ENCODE data around the gene SNUPN.
"Not testable (repeated sequence)": the region's sequence is repeated elsewhere in the genome, so short reads cannot be mapped to it uniquely, and the experiment has no call there.

The SNUPN gene

DNA sequence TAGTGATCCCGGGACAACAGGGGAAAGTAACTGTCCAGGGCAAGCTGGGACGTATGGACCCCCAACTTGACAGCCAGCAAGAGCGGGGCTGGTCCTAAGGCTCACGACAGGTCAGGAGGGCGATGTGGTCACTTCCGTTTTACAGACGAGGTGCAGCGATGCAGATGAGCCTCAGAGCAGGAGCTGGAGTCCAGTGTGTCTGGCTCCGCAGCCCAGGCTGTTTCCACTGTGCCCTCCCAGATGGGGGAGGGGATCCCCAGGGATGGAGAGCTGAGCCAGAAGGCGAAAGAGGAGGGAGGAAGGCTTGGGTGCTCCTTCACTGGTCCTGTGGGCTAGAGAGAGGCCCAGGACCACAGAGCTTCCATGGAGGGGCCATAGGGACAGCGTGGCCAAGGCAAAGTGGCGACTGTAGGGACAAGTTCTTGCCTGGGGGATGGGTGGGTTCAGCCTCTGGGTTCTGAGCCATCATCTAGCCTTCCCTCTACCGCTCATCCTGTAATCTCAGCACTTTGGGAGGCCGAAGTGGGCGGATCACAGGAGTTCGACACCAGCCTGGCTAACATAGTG is 27.9 kb upstream of the SNUPN start:
- no peak for DNase-seq

DNA sequence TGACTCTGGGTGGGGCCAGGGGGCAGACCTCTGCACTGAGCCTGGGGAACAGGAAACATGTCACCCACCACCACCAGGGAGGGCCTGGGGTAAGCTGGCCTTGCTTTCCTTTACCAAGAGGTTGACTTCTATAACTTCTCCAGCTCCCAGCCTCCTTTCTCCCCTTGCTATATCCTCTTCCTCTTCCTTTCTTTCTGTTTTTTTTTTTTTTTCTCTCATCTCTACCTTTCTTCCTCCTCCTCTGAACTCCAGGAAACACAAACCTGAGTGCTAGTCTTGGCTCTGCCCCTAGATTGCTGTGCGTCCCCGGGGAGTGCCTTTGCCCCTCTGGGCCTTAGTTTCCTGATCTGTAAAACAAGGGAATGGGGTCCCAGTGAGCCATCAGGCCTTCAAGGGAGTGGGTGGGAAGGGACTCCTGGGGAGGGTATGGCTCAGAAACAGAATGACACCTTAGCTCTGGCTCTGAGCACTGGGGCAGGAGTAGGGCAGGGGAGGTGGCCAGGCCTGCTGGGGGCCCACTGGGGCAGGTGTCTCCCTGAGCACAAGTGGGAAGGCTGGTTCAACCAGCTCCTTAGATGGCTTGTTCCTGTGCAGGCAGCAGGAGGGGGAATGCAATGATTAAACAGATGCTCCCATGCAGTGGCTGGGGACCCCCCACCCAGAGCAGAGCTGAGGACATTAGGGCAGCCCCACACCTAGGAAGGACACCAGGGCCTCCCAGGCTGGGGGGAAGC is 26.5 kb upstream of the SNUPN start:
- DNase-seq: no peak

DNA sequence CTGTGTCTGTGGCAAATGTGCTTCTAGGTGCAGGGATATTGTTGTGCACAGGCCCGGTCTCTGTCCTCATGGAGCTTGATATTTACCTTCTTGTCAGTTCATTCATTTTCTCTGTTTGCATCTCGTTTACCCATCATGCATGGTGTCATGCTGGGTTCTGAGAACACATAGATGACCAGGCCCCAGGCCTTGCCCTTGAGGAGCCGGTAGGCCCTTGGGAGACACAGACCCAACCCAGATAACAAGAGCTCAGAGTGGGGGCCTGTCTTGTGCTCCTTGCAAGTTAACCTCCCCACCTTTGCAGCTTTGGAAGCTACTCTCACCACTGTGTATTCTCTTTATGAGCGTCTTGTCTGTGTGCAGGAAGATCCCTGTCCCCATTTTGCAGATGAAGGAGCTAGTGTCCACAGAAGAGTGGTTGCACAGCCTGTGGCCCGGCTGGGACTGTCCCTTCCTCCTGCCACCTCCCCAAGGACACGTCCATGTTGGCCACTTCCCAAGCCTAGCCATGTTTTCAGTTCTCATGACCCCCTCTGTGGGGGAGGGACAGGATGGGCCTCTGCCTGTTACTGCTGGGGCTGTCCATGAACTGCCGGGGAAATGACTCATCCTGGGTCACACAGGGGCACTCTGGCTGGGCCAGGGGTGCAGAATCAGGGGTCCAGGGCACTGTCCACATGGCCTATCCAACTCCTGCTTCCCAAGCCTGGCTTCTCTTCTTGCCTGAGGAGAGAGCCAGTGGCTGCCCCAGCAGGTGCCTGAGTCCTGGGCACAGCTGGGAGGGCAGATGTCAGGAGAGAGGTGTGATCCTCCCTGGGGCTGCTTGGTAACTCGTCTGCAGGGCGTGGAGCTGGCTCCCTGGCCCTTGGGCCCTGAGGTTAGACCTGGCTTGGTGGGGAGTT is 25.6 kb upstream of the SNUPN start:
- no peak for DNase-seq

DNA sequence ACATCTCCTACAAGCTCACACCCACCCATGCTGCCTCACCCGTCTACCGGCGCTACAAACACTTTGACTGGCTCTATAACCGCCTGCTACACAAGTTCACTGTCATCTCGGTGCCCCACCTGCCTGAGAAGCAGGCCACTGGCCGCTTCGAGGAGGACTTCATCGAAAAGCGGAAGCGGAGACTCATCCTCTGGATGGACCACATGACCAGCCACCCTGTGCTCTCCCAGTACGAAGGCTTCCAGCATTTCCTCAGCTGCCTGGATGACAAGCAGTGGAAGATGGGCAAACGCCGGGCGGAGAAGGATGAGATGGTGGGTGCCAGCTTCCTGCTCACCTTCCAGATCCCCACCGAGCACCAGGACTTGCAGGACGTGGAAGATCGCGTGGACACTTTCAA is 24.3 kb upstream of the SNUPN start:
- no peak for DNase-seq

DNA sequence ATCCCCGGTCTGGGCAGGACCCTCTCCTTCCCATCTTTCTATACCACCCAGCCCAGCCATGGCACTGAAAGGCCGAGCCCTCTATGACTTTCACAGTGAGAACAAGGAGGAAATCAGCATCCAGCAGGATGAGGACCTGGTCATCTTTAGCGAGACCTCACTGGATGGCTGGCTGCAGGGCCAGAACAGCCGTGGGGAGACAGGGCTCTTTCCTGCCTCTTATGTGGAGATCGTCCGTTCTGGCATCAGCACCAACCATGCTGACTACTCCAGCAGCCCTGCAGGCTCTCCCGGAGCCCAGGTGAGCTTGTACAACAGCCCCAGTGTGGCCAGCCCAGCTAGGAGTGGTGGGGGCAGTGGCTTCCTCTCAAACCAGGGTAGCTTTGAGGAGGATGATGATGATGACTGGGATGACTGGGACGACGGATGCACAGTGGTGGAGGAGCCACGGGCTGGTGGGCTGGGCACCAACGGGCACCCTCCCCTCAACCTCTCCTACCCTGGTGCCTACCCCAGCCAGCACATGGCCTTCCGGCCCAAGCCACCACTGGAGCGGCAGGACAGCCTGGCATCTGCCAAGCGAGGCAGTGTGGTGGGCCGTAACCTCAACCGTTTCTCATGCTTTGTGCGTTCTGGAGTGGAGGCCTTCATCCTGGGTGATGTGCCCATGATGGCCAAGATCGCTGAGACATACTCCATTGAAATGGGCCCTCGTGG is 23.7 kb upstream of the SNUPN start:
- no peak for DNase-seq

DNA sequence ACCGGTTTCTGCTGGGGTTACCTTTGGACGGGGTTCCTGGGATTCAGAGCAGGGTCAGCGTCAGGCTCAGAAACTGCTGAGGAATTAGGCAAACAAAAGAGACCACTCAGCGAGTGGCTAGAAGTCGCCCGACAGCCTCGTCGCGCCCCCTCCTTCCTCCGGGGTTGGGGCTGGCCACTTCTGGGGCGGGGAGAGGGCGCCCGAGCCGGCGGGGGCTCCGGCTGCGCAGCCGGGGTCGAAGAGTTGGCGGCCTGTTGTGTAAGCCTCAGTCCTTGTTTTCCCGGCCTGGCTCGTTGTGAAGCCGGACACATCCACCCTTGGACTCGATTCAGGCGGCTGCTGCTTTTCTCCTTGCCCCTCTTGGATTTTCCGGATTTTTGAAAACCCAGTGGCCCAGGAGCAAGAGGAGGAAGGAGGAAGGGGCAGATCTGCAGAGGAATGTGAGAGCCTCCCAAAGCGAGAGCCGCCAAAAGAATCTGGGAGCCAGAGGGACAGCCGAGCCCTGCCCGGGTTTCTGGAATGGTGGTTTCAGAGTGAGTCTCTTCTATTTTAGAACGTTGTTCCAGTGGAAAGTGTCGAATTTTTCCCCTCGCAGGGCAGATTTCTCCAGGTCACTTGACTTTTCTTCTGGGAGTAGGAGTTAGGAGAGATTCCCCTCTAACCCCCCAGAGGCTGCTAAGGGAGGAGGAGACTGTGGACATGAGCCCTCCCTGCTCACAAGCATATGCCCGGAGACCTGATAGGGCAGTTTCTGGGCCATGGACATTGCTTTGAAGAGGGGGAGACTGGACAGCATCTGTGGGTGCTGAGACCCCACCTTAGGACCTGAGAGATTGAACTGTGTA is 22.9 kb upstream of the SNUPN start:
- DNase-seq: no peak

DNA sequence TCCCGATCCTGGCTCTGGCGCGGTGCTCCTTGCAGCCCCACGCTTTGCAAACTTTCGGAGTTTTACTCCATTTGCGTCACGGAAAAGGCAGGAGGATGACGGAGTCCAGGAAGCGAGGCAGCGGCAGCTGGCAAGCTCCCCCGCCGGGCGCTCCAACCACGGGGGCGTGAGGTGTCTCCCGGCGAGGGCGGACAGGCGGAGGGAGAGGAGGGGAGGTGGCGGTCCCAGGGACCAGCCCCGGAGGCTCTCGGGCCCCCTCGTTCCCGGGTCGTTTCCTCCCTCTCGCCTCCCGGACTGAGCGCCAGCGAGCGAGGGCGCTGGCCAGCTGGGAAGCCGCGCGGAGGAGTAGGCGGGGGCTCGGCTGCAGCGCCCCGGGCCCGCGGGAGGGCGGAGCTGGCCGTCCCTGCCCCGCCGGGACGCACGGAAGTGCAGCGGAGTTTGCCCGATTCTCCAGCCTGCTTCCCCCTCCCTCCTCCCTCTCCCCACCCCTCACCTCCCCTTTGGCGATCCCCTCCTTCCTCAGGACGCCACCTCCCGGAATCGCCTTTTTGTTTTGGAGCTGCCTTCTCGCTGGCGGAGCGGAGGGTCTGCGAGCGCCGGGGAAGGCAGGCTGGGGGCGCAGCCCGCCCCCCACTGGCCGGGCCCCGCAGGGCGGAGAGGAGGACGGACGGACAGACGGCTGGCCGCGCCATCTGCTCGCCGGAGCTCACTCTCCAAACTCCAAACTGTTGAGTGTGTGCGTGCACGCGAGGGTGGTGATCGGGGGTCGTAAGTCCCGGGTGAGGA is 22.0 kb upstream of the SNUPN start, which contains the start of gene SNX33:
Gene SNX33 (plus strand): TSS at position 543 of the 786 bp plus-strand sequence. CDS start 1,191 bp downstream, outside the sequence.
- peak; percentile 29 to 82 for DNase-seq

DNA sequence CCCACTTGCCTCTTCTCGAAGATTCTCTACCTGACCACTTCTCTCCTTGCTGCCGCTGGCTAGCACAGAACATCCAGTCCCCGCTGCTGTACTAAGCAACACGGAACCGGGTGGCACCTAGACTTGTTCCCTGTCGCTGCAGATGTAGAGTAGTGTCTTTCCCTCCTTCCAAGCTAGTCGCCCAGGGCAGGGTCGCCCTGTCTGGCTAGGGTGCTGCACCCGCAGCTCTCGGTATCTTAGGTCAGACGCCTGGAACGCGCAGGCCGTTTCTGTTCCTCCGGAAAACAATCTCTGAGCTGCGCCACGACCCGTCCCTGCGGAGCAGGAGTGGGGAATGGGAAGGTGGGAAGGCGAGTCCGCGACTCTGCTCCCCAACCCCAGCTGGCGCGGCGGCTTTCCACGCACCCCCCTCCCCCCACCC is 21.4 kb upstream of the SNUPN start:
- no peak for DNase-seq

DNA sequence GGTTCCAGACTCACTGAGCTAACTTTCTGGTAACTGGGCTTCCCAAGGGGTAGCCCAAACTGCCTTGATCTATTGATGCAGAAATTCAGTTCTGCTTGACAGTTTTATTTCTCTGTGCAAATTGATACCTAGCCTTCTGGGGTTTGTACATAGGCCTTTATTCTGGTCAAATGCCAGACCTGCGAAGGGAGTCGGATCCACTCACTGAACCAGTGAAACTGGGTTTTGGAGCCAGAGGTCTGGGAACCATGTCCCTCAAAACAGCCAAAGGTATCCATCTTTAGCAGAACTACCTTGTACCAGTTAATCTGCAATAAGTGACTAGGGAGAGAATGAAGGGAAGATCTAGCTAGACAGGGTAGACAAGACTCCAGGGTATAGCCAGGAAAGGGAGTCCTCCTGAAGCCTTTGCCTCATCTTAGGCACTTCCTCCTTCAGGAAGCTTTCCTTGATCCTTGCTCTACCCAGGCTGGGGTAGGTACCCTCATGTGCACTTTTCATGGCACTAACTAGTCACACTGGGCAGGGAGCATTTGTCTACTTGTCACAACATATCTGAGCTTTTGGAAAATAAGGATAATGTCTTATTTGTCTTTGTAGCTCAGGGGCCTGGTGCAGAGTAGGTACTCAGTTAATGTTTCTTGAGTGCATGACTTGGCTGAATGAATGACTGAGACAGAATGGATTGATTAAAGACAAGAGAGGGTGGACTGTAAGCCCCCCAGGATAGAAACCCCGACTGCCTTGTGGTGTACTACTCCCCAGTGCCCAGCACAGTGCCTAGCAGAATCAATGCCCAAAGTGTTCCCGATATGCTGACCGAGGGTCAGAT is 20.8 kb upstream of the SNUPN start:
- no peak for DNase-seq

DNA sequence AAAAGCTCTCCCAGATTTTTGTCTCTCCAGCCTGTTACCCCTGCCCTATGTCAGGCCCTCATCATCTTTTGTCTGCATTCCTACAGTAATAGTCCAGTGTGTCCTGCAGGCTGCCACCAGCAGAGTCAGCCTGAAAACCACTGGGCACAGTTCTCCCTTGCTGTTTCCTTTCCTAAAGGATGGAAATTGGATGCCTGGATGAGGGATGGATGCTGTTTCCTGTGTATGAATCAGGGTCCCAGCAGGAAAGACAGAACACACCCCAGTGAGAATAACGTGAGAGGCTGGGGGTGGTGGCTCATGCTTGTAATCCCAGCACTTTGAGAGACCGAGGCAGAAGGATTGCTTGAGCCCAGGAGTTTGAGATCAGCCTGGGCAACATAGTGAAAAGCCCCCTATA is 18.9 kb upstream of the SNUPN start:
- DNase-seq: no peak

DNA sequence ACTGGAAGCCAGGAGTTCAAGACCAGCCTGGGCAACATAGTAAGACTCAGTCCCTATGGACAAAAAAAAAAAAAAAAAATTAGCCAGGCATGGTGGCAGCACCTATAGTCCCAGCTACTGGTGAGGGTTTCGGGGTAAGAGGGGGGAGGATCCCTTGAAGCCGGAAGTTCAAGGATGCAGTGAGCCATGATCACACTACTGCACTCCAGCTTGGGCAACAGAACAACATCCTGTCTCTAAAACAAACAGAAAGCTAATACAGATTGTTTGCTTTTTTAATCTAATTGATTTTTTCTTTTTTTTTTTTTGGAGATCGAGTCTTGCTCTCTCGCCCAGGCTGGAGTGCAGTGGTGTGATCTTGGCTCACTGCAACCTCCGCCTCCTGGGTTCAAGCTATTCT is 16.1 kb upstream of the SNUPN start:
- no peak for DNase-seq

DNA sequence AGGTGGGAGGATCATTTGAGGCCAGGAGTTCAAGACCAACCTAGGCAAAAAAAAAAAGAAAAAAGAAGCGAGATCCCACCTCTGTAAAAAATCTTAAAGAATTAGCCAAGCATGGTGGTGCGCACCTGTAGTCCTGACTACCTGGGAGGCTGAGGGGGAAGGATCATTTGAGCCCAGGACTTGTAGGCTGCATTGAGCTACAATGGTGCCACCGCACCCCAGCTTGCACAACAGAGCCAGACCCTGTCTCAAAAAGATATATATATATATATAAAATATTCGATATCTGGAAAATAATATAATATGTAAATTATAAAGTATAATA is 15.6 kb upstream of the SNUPN start:
- no peak for DNase-seq

DNA sequence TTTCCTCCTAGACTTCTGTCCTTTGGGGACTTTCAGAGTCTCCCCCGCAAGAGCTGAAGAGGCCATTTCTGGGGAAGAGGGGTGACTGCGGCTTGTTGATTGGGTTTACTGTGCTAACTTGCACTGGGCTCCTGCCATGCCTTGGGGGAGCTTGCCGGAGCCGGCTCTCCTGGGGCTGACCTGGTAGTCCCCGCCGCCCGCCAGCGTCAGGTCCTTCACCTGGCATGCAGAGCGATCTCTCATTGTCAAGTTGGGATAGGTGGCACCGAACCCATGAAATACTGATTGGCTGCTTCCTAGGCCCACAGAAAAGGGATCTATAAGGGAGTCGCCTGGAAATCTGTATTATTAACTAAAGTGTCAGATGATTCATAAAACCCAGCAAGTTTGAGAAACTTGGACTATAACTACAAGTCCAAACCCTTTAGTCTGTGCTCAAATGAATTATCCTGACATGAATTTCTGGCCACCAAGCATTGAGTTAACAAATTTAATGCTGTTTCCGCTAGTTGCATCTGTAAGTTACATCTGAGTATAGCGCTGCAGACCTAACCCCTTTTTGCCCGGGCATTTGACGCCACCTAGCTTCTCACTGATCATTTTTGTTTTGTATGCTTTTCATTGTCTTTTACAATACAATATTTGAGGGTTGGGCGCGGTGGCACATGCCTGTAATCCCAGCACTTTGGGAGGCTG is 15.1 kb upstream of the SNUPN start:
- DNase-seq: peak; percentile 33 to 83

DNA sequence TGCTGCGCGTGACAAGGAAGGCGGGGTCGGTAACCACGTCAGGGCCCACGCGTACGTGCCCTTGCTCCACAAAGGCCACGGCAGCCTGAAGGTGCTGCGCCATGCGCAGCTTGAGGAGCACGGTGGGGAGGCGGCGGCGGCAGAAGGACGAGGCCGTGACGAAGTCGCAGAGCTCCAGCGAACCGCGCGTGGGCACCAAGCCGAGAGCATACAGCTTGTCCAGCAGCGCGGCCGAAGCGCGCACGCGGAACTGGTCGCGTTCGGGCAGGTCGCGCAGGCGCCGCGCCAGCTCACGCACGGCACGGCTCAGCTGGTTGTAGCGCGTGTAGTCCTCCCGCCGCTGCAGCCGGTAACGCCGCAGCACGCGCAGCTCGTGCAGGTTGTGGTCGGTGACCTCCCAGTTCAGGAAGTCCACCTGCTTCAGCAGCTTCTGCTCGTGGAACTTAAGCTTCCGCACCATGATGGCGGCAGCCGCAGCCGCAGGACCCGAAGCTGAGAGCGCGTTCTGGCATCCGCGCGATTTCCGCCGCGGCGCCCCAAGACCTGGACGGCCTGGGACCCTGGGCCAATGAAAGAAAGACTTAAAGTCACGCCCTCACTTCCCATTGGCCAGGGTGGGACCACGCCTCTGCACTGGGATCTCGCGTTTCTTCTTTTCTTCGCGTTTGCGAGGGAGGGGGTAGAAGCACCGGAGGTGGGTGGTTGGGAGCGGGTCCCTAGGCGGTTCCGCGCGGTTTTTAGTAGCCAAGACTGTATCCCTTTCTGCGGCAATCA is 14.4 kb upstream of the SNUPN start, which contains the start of gene IMP3:
Gene IMP3 (minus strand): TSS at position 516 of the 774 bp plus-strand sequence. CDS start 56 bp downstream, at position 460.
- peak; percentile 83 to 93 for DNase-seq

DNA sequence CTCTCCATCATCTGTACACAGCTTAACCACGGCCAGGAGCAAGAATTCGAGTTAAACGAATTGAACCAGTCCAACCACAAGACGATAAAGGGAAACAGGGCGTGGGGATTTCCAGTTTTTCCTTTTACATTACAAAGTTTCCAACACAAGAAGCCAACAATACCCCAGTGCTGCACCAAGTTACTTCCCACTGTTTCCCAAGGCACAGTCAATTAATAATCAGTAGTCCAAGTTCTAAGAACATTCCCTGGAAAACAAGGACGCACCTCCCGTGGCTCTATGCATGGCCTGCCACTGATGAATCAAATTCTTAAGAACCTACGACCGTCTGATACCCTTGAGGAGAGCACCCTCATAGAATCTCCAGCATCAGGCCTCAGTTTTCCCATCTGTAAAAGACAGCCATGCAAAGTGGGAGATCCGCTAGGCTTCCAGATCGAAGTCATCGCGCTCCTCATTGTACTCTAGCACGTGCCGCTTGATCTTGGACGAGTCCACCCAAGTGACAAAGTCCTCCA is 13.7 kb upstream of the SNUPN start:
- DNase-seq: no peak

DNA sequence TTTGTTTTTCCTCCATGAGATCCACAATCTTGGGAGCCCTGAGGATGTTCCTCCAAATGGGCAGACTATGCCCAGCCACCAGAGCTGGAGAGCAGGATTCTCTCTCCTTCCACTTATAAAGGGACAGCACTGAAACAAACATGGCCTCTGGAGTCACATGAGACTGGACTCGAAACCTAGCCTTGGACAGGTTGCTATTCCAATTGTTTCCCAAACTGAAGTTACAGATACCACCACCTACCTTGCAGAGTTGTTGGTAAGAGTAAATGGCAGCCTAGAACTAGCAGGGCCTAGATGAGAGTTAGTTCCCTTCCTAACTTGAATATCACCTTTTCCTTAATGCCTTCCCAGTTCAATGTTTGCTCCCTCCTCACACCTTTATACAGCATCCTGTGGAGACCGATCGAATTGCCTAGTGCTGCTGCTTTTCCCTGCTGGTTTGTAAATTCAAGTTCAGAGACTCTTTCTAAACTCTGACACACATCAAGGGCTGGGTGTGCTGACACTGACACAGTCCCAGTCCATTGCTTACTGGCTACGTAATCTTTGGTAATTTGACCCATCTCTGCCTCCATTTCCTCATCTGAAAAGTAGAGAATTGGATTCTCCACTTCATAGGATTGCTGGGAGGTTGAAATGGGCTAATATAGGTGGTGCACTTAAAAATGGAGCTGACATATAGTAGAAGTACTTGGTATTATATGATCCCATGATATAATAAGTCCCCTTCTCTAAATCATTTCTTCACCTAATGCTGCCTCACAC is 11.9 kb upstream of the SNUPN start:
- DNase-seq: no peak

DNA sequence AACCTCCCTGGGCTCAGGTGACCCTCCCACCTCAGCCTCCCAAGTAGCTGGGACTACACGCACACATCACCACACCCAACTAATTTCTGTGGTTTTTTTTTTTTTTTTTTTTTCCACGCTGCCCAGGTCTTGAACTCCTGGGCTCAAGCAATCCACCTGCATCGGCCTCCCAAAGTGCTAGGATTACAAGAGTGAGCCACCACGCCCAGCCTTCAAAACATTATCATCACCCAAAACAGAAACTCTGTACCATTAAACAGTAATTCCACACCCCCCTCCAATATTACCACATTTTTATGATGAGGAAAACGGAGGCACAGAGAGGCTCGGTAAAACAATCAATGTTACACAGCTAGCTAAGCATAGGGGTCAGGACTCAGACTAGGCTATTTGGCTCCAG is 10.5 kb upstream of the SNUPN start:
- no peak for DNase-seq

DNA sequence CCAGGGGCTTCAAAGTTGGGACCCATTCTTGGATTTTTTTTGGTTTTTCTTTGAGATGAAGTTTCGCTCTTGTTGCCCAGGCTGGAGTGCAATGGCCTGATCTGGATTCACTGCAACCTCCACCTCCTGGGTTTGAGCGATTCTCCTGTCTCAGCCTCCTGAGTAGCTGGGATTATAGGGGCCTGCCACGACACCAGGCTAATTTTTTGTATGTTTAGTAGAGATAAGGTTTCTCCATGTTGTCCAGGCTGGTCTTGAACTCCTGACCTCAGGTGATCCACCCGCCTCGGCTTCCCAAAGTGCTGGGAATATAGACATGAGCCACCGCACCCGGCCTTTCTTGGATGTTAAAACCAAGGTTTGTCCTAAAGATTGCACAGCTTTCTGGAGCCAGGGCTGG is 8.4 kb upstream of the SNUPN start:
- DNase-seq: not testable (repeated sequence)
